GM12878 (cell line): ENCODE results near the gene INO80D. TPM values are rescaled to one million over a fixed set of nuclear protein-coding genes. Genes with fewer than 3 reads are reported as not detected.

ENCODE experiments used
- ATAC-seq: fragments of 200-7000 bp; cut with Tn5 transposase; 3 replicates; pipeline ENCODE4 v1.9.1; 2020; ENCODE audit warnings: mild to moderate bottlenecking, moderate library complexity
- BruUV-seq: library from RNA; stranded (reverse); fragments of 400-500 nt; replicated peaks from 2 replicates; lab custom pipeline; 2021; lab: Mats Ljungman, UMichigan
- CTCF ChIA-PET: fragments of 300-600 bp; sonication (Branson Sonifier 250); formaldehyde crosslinking; extraction: SDS; loops from one replicate; lab custom pipeline; 2021; ENCODE audit warnings: inconsistent platforms; lab: Yijun Ruan, JAX
- POLR2A ChIA-PET: fragments of 350-600 bp; formaldehyde crosslinking; extraction: SDS; loops from one replicate; lab custom pipeline; 2021; ENCODE audit warnings: inconsistent platforms; lab: Charles Lee
- RAD21 ChIA-PET: fragments of 300-600 bp; sonication (Branson Sonifier 250); formaldehyde crosslinking; loops from one replicate; lab custom pipeline; 2023; ENCODE audit warnings: antibody characterized with exemption; ENCODE audit not compliant: unreplicated experiment; lab: Charles Lee
- SMC1A ChIA-PET: fragments of 300-600 bp; sonication (Branson Sonifier 250); formaldehyde crosslinking; loops from one replicate; lab custom pipeline; 2023; ENCODE audit not compliant: unreplicated experiment, uncharacterized antibody; lab: Charles Lee
- DNase-seq: peaks from one replicate; pipeline ENCODE4 v3.0.0-alpha.2; 2011; ENCODE audit warnings: low read depth, low spot score
- FAIRE-seq: peaks from 3 replicates; lab custom pipeline; 2011; peaks lifted over from hg19 to GRCh38; lab: Jason Lieb, UNC
- H2AFZ ChIP-seq: 2 replicates; pipeline ENCODE4 v1.6.0; 2011; ENCODE audit warnings: low read depth, low read length, control low read depth; ENCODE audit not compliant: control insufficient read depth
- H3K27ac ChIP-seq: 2 replicates; pipeline ENCODE4 v1.5.1; 2011; ENCODE audit warnings: control low read depth; ENCODE audit not compliant: control insufficient read depth, insufficient read depth
- H3K27me3 ChIP-seq, 2 experiments: replicated peaks in 1 of 2; 2 replicates each; pipeline versions ENCODE4 v1.6.0 to v1.6.1; 2011; ENCODE audit warnings: low read length in 1 of 2; ENCODE audit not compliant: control insufficient read depth in 2 of 2, insufficient read depth in 2 of 2
- H3K36me3 ChIP-seq, 2 experiments: 2 replicates each; pipeline ENCODE4 v1.5.1; 2011; ENCODE audit warnings: low read length in 1 of 2; ENCODE audit not compliant: control insufficient read depth in 2 of 2, insufficient read depth in 2 of 2
- H3K4me1 ChIP-seq: 2 replicates; pipeline ENCODE4 v1.6.1; 2011; ENCODE audit warnings: mild to moderate bottlenecking, low read length, moderate library complexity, mixed read lengths; ENCODE audit not compliant: control insufficient read depth, insufficient read depth
- H3K4me2 ChIP-seq: 2 replicates; pipeline ENCODE4 v1.6.0; 2011; ENCODE audit warnings: control low read depth; ENCODE audit not compliant: control insufficient read depth, insufficient read depth
- H3K4me3 ChIP-seq: fragments of 200-600 bp; sonication (generic); 2 replicates; pipeline ENCODE4 v1.5.1; 2016
- H3K79me2 ChIP-seq: 2 replicates; pipeline ENCODE4 v1.6.0; 2011; ENCODE audit warnings: low read length; ENCODE audit not compliant: control insufficient read depth, insufficient read depth
- H3K9ac ChIP-seq: 2 replicates; pipeline ENCODE4 v1.8.0; 2011; ENCODE audit warnings: low read length, control low read depth, mixed read lengths; ENCODE audit not compliant: control insufficient read depth, insufficient read depth
- H3K9me3 ChIP-seq: replicated peaks from 3 replicates; pipeline ENCODE4 v1.5.1; 2011; ENCODE audit warnings: mild to moderate bottlenecking, low read length; ENCODE audit not compliant: control insufficient read depth, insufficient read depth
- H4K20me1 ChIP-seq: 2 replicates; pipeline ENCODE4 v1.6.0; 2011; ENCODE audit not compliant: control insufficient read depth, insufficient read depth
- ATF7 ChIP-seq: fragments of 450-650 bp; IDR thresholded peaks from 2 replicates; pipeline ENCODE4 v1.6.1; 2016; ENCODE audit warnings: low read depth, mild to moderate bottlenecking
- BCLAF1 ChIP-seq: fragments of 450-650 bp; IDR thresholded peaks from 2 replicates; pipeline ENCODE4 v1.6.1; 2017; ENCODE audit warnings: antibody characterized with exemption, mild to moderate bottlenecking, moderate library complexity
- DPF2 ChIP-seq: fragments of 450-650 bp; IDR thresholded peaks from 2 replicates; pipeline ENCODE4 v1.6.1; 2017; ENCODE audit warnings: mild to moderate bottlenecking
- ELK1 ChIP-seq: IDR thresholded peaks from 2 replicates; pipeline ENCODE4 v1.6.1; 2012; ENCODE audit warnings: low read depth, low read length, improper control_type of control experiment
- FOS ChIP-seq: IDR thresholded peaks from 3 replicates; pipeline ENCODE4 v1.6.1; 2011; ENCODE audit warnings: borderline replicate concordance; ENCODE audit not compliant: insufficient read length; ENCODE audit errors: extremely low read depth
- HDAC2 ChIP-seq: fragments of 200-600 bp; sonication (generic); IDR thresholded peaks from 2 replicates; pipeline ENCODE4 v1.6.1; 2017
- NFXL1 ChIP-seq: fragments of 450-650 bp; IDR thresholded peaks from 2 replicates; pipeline ENCODE4 v1.6.1; 2017; ENCODE audit warnings: antibody characterized with exemption, mild to moderate bottlenecking, borderline replicate concordance
- NKRF ChIP-seq: fragments of 450-650 bp; conservative IDR thresholded peaks from 2 replicates; pipeline ENCODE4 v1.6.1; 2017; ENCODE audit warnings: mild to moderate bottlenecking, moderate library complexity
- PKNOX1 ChIP-seq: fragments of 450-650 bp; IDR thresholded peaks from 2 replicates; pipeline ENCODE4 v1.6.1; 2016; ENCODE audit warnings: mild to moderate bottlenecking
- PML ChIP-seq: IDR thresholded peaks from 2 replicates; pipeline ENCODE4 v1.6.1; 2012; ENCODE audit warnings: low read length, inconsistent platforms
- RAD51 ChIP-seq: fragments of 450-650 bp; IDR thresholded peaks from 2 replicates; pipeline ENCODE4 v1.6.1; 2016; ENCODE audit warnings: moderate library complexity, mild to moderate bottlenecking, inconsistent platforms
- RCOR1 ChIP-seq: conservative IDR thresholded peaks from 2 replicates; pipeline ENCODE4 v1.6.1; 2012; ENCODE audit warnings: low read depth, low read length, improper control_type of control experiment
- SKIL ChIP-seq: fragments of 450-650 bp; IDR thresholded peaks from 2 replicates; pipeline ENCODE4 v1.6.1; 2017; ENCODE audit warnings: mild to moderate bottlenecking, low read depth, inconsistent platforms; ENCODE audit not compliant: poor library complexity, severe bottlenecking
- SUZ12 ChIP-seq: fragments of 200-600 bp; sonication (generic); IDR thresholded peaks from one replicate; pipeline ENCODE4 v1.6.1; 2018; ENCODE audit warnings: antibody characterized with exemption, mild to moderate bottlenecking; ENCODE audit not compliant: unreplicated experiment
- WGBS: methylation state at CpG from one replicate; pipeline ENCODE4 v1.1.6; 2016; ENCODE audit warnings: low lambda C conversion rate; ENCODE audit not compliant: insufficient replicate concordance, insufficient coverage; ENCODE audit errors: missing lambda C conversion rate; 5-methylcytosine and 5-hydroxymethylcytosine counted together
- in situ Hi-C: fragments of 300-500 bp; cut with MboI; formaldehyde crosslinking; loops from 9 replicates; pipeline ENCODE4 v1.14.3; 2018; ENCODE audit warnings: mixed read lengths
- intact Hi-C: fragments of 100-400 bp; cut with micrococcal nuclease; formaldehyde crosslinking; loops from one replicate; pipeline ENCODE4 v1.14.2; 2022; ENCODE audit not compliant: unreplicated experiment
- polyA plus RNA-seq, 11 experiments: library from polyadenylated mRNA; depleted of rRNA in 4 of 11; unstranded in 6 of 11; stranded (reverse) in 5 of 11; fragments of >200 nt; fragmentation: Nextera tagmentation in 4 of 11; fragmentation: Illumina TruSeq in 1 of 11; extraction: Ambion mirVana in 4 of 11; extraction: Trizol in 1 of 11; gene quantifications; 1 replicate in 1 of 11; 2 replicates in 10 of 11; pipeline versions ENCODE4 v1.2.1 to v1.2.3, GENCODE V29; 2011 to 2016; ENCODE audit warnings: inconsistent platforms in 2 of 11, missing spikeins in 2 of 11, low read depth in 1 of 11
- total RNA-seq, 4 experiments: library from RNA; depleted of rRNA in 3 of 4; stranded (reverse); fragments of >200 nt in 3 of 4; fragmentation: Illumina TruSeq in 1 of 4; extraction: Trizol in 1 of 4; gene quantifications; 2 replicates each; pipeline versions ENCODE4 v1.2.1 to v1.2.3, GENCODE V29; 2013 to 2021

The INO80D gene
- total and polyA plus RNA-seq, 10 of the 15 experiments (the other 5 are each of a cell fraction or from before 2014, with no cell fraction given): 0.73 to 16.3 (median 4.7) TPM

GRCh38 chr2:206086716-206087350, 859 bp upstream of the INO80D start:
- Histone ChIP-seq H3K4me2 (peak overlapping the region; percentile 78), H2AFZ (peak overlapping the region; percentile 30), H3K4me3 (peak overlapping the region; percentile 84), H3K79me2 (peaks cover 59% of the 10 kb centered on the region), H3K27ac (peak overlapping the region; percentile 97), H3K9me3 (no peaks in the 10 kb centered on the region), H3K27me3 (no peaks in the 10 kb centered on the region), H3K9ac (peak overlapping the region; percentile 98), H3K4me1 (peaks cover 7% of the 10 kb centered on the region), H4K20me1 (no peaks in the 10 kb centered on the region), H3K36me3 (no peaks in the 10 kb centered on the region)
- ATAC-seq (peak; percentile 6; the same call in 1 of the 3 replicates), DNase-seq (no peak), FAIRE-seq (peak; percentile 7)
- POLR2A ChIA-PET: interaction anchor here (0.9 to 2.9 kb wide), 3 partner anchors 10 to 380 kb away, joined by 3 to 14 read pairs (median 4); partner anchors contain the start of genes EEF1B2 and NDUFS1
- SMC1A ChIA-PET: interaction anchor here (0.9 to 3.7 kb wide), 7 partner anchors 10 to 112 kb away, joined by 3 to 20 read pairs (median 4); no protein-coding TSS in a partner anchor
- BruUV-seq: no TSS peak
- TF ChIP-seq ELK1 (no peak), FOS (no peak), RAD51 (no peak), RCOR1 (no peak), NFXL1 (no peak), HDAC2 (no peak), DPF2 (no peak), PKNOX1 (no peak), SKIL (no peak), BCLAF1 (no peak), PML (no peak), SUZ12 (no peak), ATF7 (no peak), NKRF (no peak)
- intact Hi-C loops: loop anchor here (1.0 kb wide), 1 partner anchor 72 kb away; the partner anchor contains the start of genes EEF1B2 and NDUFS1
- RAD21 ChIA-PET: interaction anchor here (0.5 to 1.6 kb wide), 4 partner anchors 9 to 1251 kb away, joined by 3 to 5 read pairs (median 4); no protein-coding TSS in a partner anchor
- CTCF ChIA-PET: interaction anchor here (1.0 to 1.2 kb wide), 4 partner anchors 9 to 81 kb away, joined by 3 to 6 read pairs (median 4); no protein-coding TSS in a partner anchor
- 13% methylated on average over 4 of the region's 4 CpGs for WGBS
- in situ Hi-C loops: no loop called here
